Heart left ventricle (tissue), 13 donors: ENCODE measurements around the gene COMMD10.

Source experiments
- POLR2A ChIP-seq, 2 donors: fragments of 450-650 bp; IDR thresholded peaks; one replicate each; pipeline ENCODE4 v1.6.1; 2017; ENCODE audit warnings: antibody characterized with exemption in 2 of 2, mild to moderate bottlenecking in 2 of 2, moderate library complexity in 2 of 2
- TF ChIP-seq, protein P1 (sequence below), 12 donors: fragments of 200-600 bp; sonication (generic) in 4 of 12; IDR thresholded peaks; one replicate each; pipeline versions ENCODE4 v1.5.0 to v1.8.0; 2018 to 2022; ENCODE audit warnings: antibody characterized with exemption in 12 of 12, mild to moderate bottlenecking in 5 of 12
- donor health status: ischemic (EF 13 %, LVEDD 7.1; RV severe dilation, severe dysfunction).
- donor health status: DM: no; HTN: yes; CAD: no.
- donor health status: DM: no; HTN: no; CAD: no.
- donor health status: ischemic (EF 25% LVEDD 6.9; RV normal size, moderate dysfunction).
- donor health status: ischemic (EF 25% LVEDD 5.7; RV mildly dilated, moderate dysfunction).
- donor health status: ischemic (EF 35%, LVEDD 5.7; RV mildly dilated, moderate dysfunction).
- donor health status: nonischemic (EF 11% LVEDD 7.7; RV severe dilation, severe dysfunction).
- donor health status: DM: yes; HTN: yes; CAD: no.
- donor health status: PGD.
- donor health status: ischemic (EF 29% LVEDD 5.4; RV normal size, mild dysfunction).
- donor health status: nonischemic (EF 23%, LVEDD 6.1; RV moderate dilation, normal function).

GRCh38 chr5:116216246-116216645, 131.4 kb downstream of the COMMD10 start:
- TF ChIP-seq, protein P1, sequence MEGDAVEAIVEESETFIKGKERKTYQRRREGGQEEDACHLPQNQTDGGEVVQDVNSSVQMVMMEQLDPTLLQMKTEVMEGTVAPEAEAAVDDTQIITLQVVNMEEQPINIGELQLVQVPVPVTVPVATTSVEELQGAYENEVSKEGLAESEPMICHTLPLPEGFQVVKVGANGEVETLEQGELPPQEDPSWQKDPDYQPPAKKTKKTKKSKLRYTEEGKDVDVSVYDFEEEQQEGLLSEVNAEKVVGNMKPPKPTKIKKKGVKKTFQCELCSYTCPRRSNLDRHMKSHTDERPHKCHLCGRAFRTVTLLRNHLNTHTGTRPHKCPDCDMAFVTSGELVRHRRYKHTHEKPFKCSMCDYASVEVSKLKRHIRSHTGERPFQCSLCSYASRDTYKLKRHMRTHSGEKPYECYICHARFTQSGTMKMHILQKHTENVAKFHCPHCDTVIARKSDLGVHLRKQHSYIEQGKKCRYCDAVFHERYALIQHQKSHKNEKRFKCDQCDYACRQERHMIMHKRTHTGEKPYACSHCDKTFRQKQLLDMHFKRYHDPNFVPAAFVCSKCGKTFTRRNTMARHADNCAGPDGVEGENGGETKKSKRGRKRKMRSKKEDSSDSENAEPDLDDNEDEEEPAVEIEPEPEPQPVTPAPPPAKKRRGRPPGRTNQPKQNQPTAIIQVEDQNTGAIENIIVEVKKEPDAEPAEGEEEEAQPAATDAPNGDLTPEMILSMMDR (IDR thresholded peaks at IDR 0.05) = no peak
- no peak for TF ChIP-seq POLR2A (IDR thresholded peaks at IDR 0.05)
